HG03108 (cell line): ENCODE data around the gene ALDH1L1.

Source experiments
- ATAC-seq: cut with Tn5 transposase; IDR thresholded peaks from one replicate; pipeline ENCODE4 v1.9.1; 2021; ENCODE audit warnings: moderate library complexity; ENCODE audit not compliant: unreplicated experiment

ALDH1L1 gene

GRCh38 chr3:126058666-126059065 is 121.7 kb downstream of the ALDH1L1 start:
- no peak for ATAC-seq

- no peak for ATAC-seq
Observed at GRCh38 chr3:126057936-126058335, 122.5 kb downstream of the ALDH1L1 start.

GRCh38 chr3:126057501-126057819 is 122.9 kb downstream of the ALDH1L1 start:
- no peak for ATAC-seq

- ATAC-seq: no peak
Observed at GRCh38 chr3:126056681-126057500, 123.5 kb downstream of the ALDH1L1 start.

- ATAC-seq: no peak
Observed at GRCh38 chr3:126056088-126056487, 124.3 kb downstream of the ALDH1L1 start.

GRCh38 chr3:126054870-126055269 is 125.5 kb downstream of the ALDH1L1 start:
- no peak for ATAC-seq

- no peak for ATAC-seq
Observed at GRCh38 chr3:126053949-126054569, 126.3 kb downstream of the ALDH1L1 start.
